ENCODE measurements around the gene TNFRSF18.

Gene TNFRSF18

DNA sequence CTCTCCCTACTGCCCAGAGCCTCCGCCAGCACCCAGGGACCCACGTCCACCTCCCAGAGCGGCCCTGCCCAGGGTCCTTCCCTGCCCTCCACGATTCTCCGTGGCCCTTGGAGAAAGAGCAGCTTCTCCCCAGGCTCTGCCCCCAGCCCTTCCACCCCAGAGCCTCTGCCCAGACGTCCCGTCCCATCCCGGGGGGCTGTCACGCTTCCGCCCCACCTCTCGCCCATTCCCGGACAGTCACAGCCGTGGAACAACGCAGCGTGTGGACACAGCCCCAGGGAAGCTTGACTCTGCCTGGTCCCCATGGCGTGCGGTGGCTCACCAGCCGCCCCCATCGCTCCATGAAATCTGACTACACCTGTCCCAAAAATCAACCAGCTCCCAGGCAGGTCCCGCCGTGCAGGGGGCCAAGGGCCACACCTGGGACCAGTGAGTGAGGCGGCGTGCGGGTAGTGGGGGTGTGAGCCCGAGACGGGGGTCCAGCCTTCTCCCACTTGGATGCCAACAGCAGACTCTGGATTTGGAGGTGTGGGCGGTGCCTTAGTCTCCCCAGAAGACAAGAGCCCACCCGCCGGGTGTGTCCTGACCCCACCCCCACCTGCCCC lies 45.2 kb downstream of the TNFRSF18 start:
- DNase-seq = no peak

DNA sequence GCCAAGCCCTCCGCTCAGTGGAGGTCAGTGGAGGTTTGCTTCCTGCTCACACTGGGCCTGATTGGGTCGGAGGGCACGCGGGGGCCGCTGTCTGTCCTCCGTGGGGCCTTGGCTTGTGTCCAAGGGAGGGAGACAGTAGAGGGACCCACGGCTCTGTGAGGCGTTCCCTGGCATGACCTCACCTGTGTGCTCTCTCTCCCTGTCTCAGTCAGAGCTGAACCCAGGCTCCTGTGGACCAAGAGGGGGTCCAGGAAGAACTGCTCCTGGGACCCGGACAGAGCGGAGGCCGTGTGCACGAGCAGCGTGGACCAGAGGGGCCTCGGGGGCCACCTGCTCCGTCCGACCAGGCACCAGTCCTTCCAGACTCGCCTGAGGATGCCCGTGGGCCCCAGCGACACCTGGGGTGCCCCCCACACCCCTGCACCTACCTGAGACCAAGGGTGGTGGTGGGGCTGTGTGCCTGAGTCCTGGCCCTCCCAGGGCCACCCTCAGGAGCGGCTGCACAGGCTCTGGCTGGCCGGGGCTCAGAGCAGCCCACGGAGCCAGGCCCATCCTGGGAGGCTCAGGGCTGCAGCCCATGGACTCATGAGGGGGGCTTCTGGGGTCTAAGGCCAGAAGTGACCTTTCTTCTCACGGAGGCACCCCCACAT lies 46.0 kb downstream of the TNFRSF18 start:
- no peak for DNase-seq

DNA sequence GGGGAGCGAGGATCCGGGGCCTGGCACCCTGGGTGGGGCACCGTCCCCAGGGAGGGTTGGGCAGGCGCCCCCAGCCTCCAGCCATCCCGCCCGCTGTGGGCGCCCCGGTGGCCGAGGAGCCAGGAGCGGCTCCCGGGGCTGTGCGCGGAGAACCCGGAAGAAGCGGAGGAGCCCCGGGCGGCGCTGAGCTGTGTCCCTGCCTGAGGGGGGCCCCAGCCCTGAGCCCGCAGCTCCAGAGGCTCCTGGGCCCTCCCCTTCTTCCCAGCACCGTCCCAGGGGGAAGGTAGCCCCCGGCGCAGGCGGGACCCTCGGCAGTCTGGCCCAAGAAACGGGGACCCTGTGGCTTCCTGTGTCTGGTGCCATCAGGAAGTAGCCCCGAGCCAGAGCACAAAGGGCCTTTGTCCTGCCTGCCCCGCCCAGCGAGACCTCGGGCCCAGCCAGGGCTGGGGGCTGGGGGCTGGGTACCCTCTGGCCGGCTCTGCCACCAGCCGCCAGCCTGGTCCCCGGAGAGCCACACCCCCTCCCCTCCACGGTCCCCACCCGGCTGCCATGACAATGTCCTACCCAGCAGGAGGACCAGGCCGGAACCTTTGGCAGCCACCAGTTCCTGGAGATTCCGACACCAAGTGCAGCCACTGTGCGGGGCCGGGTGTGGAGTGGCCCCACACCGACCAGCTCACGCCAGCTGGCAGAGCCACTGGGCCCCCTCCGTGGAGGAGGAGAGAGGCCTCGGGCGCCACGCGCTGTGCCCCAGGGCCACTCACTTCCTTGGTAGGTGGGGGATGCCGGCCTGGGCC lies 48.3 kb downstream of the TNFRSF18 start:
- DNase-seq = peak; percentile 50

DNA sequence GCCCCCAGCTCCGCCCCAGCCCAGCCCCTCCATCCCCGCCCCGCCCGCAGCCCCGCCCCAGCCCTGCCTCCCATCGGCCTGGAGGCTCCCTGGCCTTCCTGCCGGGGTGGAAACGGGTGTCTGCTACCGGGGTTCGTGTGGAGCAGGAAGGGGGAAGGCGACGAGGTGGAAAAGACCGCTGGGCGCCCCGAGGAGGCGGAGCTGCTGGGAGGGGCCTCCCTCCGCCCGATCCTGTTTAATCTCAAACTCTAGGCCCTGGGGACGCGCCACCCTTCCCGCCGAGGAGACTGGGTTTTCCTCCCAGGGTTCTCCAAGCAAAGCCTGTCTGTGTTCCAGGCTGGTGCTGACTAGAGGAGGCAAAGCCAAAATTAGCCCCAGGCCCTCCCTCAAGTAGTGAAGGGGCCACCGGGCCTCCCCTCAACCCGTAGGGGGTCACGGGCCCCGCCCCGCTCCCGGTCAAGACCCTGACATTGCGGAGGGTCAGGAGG lies 48.9 kb downstream of the TNFRSF18 start:
- DNase-seq = peak; percentile 82

DNA sequence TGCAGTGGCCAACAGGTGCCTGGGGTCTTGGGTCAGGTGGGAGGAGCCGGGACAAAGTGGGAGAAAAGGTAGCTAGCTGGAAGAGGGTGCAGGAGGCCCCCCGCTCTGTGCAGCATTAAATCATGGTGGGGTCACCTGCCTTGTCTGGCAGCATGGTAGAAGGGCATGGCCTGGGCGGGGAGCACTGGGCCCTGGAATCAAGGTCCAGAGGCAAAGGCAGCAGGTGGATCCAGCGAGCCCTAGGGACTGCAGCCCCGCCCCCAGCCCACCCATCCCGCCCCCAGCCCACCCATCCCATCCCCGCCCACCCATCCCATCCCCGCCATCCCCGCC lies 49.4 kb downstream of the TNFRSF18 start:
- DNase-seq = no peak

DNA sequence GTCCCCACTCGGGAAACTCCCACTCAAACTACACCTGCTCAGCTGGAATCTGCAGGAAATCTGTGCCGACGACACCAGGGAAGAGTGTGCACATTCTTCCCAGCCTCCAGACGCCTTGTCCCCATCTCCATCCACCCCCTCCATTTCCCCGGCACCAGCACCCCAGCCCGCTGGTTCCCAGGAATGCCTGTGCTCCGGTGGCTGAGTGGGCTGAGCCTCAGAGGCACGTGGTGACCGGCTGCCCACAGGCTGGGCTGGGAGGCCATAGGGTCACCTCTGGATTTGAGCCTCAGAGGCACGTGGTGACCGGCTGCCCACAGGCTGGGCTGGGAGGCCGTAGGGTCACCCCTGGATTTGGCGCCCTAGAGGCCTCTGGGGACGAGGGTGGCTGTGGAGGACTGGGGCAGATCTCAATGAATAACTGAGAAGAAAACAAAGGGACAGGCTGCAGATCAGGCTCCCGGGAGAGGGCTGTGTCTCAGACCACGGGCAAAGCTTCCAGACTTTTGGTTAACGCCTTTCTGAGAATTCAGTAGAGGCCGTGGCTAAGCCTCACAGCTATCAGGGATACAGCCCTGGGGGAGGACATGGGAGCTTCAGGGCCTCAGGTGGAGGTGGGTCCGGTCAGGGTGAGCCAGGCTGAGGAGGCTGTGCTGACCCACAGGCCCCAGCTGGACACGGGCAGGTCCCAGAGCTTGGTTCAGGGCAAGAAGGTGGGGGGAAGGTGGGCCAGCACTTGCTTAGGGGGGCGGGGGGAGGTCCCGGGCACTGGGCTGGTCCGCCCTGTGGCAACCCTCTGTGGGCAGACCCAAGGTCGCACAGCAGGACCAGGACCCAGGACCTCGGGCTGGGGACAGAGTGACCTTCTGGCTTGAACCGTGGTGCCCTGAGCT lies 50.0 kb downstream of the TNFRSF18 start:
- DNase-seq = no peak

DNA sequence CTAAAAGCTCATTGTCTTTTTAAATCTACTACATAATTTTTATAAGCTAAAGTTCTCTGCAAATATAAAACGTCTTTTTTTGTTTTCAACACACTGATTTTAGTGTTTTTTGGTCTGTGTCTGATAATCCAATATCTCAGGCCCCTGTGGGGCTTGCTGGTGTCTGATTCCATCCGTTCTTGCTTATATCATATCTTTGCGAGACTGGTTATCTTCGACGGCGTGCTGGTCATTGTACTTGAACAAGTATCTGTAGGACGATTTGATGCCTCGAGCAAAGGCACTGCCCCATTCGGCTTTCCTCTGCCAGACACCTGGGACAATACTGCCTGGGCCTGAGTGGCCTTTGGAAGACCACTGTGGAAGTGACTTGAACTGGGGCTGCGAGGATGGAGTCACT lies 51.1 kb downstream of the TNFRSF18 start:
- no peak for DNase-seq

DNA sequence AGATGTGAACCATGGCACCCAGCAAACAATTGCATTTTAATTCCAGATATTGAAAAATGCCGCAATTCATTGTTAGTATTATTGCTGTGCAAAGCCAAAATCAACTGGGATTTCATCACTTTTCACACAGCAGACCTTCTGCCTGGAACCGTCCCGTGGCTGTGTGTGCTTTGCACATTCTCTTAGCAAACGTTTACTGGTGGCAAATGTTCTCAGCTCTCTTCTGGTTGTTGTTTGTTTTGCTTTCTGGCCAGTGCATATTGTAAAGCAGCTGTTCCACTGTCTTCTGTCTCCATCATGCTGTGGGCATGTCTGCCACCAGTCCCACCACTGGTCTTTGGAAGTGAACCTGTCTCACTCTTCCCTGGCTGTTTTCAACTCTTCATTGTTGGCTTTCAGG lies 52.5 kb downstream of the TNFRSF18 start:
- DNase-seq = no peak

Measured in RPMI8226 (cell line).